Ishikawa (cell line): ENCODE measurements around the gene APBB2.

ENCODE experiments used
- CEBPB ChIP-seq: IDR thresholded peaks from 2 replicates; pipeline ENCODE4 v1.6.1; 2012
- CREB1 ChIP-seq: IDR thresholded peaks from 2 replicates; pipeline ENCODE4 v1.6.1; 2012; ENCODE audit warnings: low read depth
- EGR1 ChIP-seq: IDR thresholded peaks from 2 replicates; pipeline ENCODE4 v1.6.1; 2012
- EP300 ChIP-seq: IDR thresholded peaks from 2 replicates; pipeline ENCODE4 v1.6.1; 2012; ENCODE audit warnings: borderline replicate concordance
- FOXM1 ChIP-seq: IDR thresholded peaks from 2 replicates; pipeline ENCODE4 v1.6.1; 2012; ENCODE audit warnings: low read depth, borderline replicate concordance
- MAX ChIP-seq: IDR thresholded peaks from 2 replicates; pipeline ENCODE4 v1.6.1; 2012
- NFIC ChIP-seq: IDR thresholded peaks from 2 replicates; pipeline ENCODE4 v1.6.1; 2012
- RAD21 ChIP-seq: IDR thresholded peaks from 2 replicates; pipeline ENCODE4 v1.6.1; 2012; ENCODE audit warnings: low read depth
- REST ChIP-seq: IDR thresholded peaks from 2 replicates; pipeline ENCODE4 v1.6.1; 2012; ENCODE audit warnings: low read depth, mild to moderate bottlenecking
- TAF1 ChIP-seq: IDR thresholded peaks from 2 replicates; pipeline ENCODE4 v1.6.1; 2012; ENCODE audit warnings: low read depth, mild to moderate bottlenecking
- TCF12 ChIP-seq: IDR thresholded peaks from 2 replicates; pipeline ENCODE4 v1.6.1; 2012; ENCODE audit warnings: low read depth
- TEAD4 ChIP-seq: IDR thresholded peaks from 2 replicates; pipeline ENCODE4 v1.6.1; 2012
- USF1 ChIP-seq: IDR thresholded peaks from 2 replicates; pipeline ENCODE4 v1.6.1; 2012
- YY1 ChIP-seq: IDR thresholded peaks from 2 replicates; pipeline ENCODE4 v1.6.1; 2012; ENCODE audit warnings: low read depth
- ZBTB7A ChIP-seq: IDR thresholded peaks from 2 replicates; pipeline ENCODE4 v1.6.1; 2012; ENCODE audit warnings: low read depth

The APBB2 gene

GRCh38 chr4:40931841-40932240 is 282.5 kb downstream of the APBB2 start:
- TF ChIP-seq EGR1 (no peak), TAF1 (no peak), CREB1 (no peak), NFIC (no peak), YY1 (no peak), USF1 (no peak), ZBTB7A (no peak), CEBPB (no peak), RAD21 (no peak)

GRCh38 chr4:40931238-40931637 is 283.1 kb downstream of the APBB2 start:
- TF ChIP-seq EP300 = no peak
- TF ChIP-seq REST = no peak
- TF ChIP-seq ZBTB7A = no peak
- no peak for TF ChIP-seq TAF1
- TF ChIP-seq MAX = no peak
- TF ChIP-seq RAD21 = no peak
- TF ChIP-seq CEBPB = no peak
- no peak for TF ChIP-seq TEAD4
- TF ChIP-seq TCF12 = no peak
- TF ChIP-seq USF1 = no peak
- no peak for TF ChIP-seq CREB1
- no peak for TF ChIP-seq YY1
- no peak for TF ChIP-seq NFIC
- no peak for TF ChIP-seq EGR1
- TF ChIP-seq FOXM1 = no peak

- TF ChIP-seq CREB1 (no peak), NFIC (no peak), YY1 (no peak), USF1 (no peak), RAD21 (no peak)
Measured at GRCh38 chr4:40927074-40927473, 287.3 kb downstream of the APBB2 start.

- no peak for TF ChIP-seq CREB1
- no peak for TF ChIP-seq ZBTB7A
- no peak for TF ChIP-seq NFIC
- TF ChIP-seq MAX = no peak
- TF ChIP-seq YY1 = no peak
- TF ChIP-seq EP300 = no peak
- no peak for TF ChIP-seq USF1
- no peak for TF ChIP-seq TEAD4
- no peak for TF ChIP-seq EGR1
- no peak for TF ChIP-seq RAD21
- no peak for TF ChIP-seq CEBPB
- TF ChIP-seq FOXM1 = no peak
- no peak for TF ChIP-seq REST
- TF ChIP-seq TAF1 = no peak
- no peak for TF ChIP-seq TCF12
Measured at GRCh38 chr4:40924793-40925117, 289.6 kb downstream of the APBB2 start.

GRCh38 chr4:40924096-40924792 is 290.1 kb downstream of the APBB2 start:
- no peak for TF ChIP-seq NFIC
- 0 out of 2 replicates have a peak, but pooled peaks have one; percentile 14 for TF ChIP-seq MAX
- no peak for TF ChIP-seq TCF12
- no peak for TF ChIP-seq USF1
- TF ChIP-seq TAF1 = no peak
- peak; percentile 67 for TF ChIP-seq RAD21
- peak; percentile 88 for TF ChIP-seq YY1
- TF ChIP-seq EP300 = no peak
- no peak for TF ChIP-seq REST
